Measurements from ENCODE around the gene ATXN7L3B. TPM values are rescaled to one million over a fixed set of nuclear protein-coding genes. Genes with fewer than 3 reads are reported as not detected.
"Not testable (repeated sequence)": the region's sequence is repeated elsewhere in the genome, so short reads cannot be mapped to it uniquely, and the experiment has no call there.

The ATXN7L3B gene
- total and polyA plus RNA-seq, 12 donors, result 5.4 to 39.2 (median 27.8) TPM

DNA sequence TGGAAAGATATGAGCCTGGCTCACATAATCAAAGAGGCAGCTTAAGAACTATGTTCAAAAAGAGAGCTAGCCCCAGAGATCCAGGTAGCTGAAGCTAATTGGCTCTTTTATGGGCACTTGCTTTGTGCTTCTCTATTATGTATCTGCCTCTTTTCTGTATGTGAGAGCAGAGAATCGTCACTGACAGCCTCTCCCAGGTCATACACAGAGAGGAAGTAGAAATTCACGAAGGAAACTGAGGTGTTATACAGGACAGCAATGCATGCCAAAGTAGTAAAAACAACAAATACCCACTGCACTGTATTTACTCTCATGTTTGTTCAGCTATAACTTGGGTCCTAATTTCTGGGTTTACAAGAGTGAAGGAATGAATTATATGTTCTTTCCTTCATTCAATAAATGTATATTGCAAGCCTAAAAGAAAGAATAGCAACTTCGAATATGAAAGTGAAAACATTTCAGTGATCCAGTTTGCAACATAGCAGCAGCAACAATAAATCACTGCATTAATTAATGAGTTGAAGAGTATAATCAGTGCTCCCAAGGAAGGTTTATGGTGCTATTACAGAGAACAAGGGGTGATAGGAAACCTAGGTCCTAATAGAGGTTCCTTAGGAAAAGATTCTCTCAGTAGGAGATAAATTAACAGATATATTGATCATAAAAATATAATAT lies 47.1 kb upstream of the ATXN7L3B start:
- intact Hi-C loops (cut with DNase I), result no loop called here

DNA sequence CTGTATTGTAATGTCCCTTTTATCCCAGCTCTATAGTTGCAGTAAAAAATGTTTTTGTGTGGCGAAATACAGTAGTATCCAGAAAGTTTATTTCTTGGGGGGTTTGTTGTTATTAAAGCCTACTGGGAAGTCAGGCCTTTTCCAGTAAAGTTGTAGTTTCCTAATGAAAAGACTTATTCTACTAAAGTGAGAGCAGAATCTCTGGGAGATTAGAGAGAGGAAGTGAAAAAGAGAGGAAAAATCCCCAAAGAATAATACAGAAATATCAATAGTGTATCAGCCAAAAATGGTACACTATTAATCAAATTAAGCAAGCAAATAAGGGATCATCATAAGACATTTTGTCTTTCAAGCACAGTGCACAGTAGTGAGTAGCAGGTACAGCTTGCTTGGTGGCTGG lies 46.3 kb upstream of the ATXN7L3B start:
- H3K27ac ChIP-seq, result no peak overlapping the region
- H3K9me3 ChIP-seq (replicated peaks in 1 of 3), result no peaks in the 10 kb centered on the region
- TF ChIP-seq POLR2A (IDR thresholded peaks at IDR 0.05) (no peak), CTCF (IDR thresholded peaks at IDR 0.05) (no peak)
- H3K27me3 ChIP-seq, result no peaks in the 10 kb centered on the region
- intact Hi-C loops (cut with DNase I), result no loop called here
- H3K36me3 ChIP-seq (replicated peaks in 1 of 2), result no peaks in the 10 kb centered on the region
- no peak overlapping the region for H3K4me3 ChIP-seq
- H3K4me1 ChIP-seq (replicated peaks in 1 of 2), result no peaks in the 10 kb centered on the region
- no peak for DNase-seq
- 35 to 83% (median 45%) methylated on average over 1 of the region's 1 CpG for WGBS, 4 donors

More for the DNA sequence above, 47.1 kb upstream of the ATXN7L3B start:
- Histone ChIP-seq H3K9me3 (replicated peaks in 1 of 3) (no peaks in the 10 kb centered on the region), H3K36me3 (replicated peaks in 1 of 2) (no peaks in the 10 kb centered on the region), H3K27me3 (no peaks in the 10 kb centered on the region), H3K4me3 (no peak overlapping the region), H3K4me1 (replicated peaks in 1 of 2) (no peaks in the 10 kb centered on the region), H3K27ac (no peak overlapping the region)
- 22 to 38% (median 27%) methylated on average over 3 of the region's 3 CpGs for WGBS, 4 donors
- TF ChIP-seq POLR2A (IDR thresholded peaks at IDR 0.05), result no peak
- no peak for TF ChIP-seq CTCF (IDR thresholded peaks at IDR 0.05)
- DNase-seq, result no peak

DNA sequence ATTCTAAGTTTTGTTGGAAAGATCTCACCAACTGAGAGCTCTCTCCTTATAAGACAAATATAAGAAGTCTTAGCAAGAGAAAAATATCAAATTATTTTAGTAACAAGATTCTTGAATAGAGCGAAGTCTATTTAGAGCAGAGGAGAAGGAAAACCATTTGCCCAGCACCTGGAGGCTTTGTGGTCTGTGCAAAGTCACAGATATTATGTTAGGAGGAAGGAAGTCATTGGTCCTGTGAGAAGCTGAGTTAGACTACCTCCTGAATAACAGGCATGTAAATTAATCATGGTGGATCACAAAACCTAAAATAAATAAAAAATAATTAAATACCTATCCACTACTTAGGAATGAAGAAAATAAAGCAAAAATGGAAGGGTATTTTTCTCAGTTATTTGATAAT lies 38.4 kb upstream of the ATXN7L3B start:
- Histone ChIP-seq H3K36me3 (replicated peaks in 1 of 2) (no peaks in the 10 kb centered on the region), H3K27me3 (no peaks in the 10 kb centered on the region), H3K4me3 (no peak overlapping the region), H3K9me3 (replicated peaks in 1 of 3) (no peaks in the 10 kb centered on the region), H3K4me1 (replicated peaks in 1 of 2) (no peaks in the 10 kb centered on the region), H3K27ac (no peak overlapping the region)
- TF ChIP-seq CTCF (IDR thresholded peaks at IDR 0.05) (no peak), POLR2A (IDR thresholded peaks at IDR 0.05) (no peak)
- WGBS, 4 donors, result 62 to 75% (median 67%) methylated on average over 1 of the region's 1 CpG
- no peak for DNase-seq
- intact Hi-C loops (cut with DNase I), result no loop called here

DNA sequence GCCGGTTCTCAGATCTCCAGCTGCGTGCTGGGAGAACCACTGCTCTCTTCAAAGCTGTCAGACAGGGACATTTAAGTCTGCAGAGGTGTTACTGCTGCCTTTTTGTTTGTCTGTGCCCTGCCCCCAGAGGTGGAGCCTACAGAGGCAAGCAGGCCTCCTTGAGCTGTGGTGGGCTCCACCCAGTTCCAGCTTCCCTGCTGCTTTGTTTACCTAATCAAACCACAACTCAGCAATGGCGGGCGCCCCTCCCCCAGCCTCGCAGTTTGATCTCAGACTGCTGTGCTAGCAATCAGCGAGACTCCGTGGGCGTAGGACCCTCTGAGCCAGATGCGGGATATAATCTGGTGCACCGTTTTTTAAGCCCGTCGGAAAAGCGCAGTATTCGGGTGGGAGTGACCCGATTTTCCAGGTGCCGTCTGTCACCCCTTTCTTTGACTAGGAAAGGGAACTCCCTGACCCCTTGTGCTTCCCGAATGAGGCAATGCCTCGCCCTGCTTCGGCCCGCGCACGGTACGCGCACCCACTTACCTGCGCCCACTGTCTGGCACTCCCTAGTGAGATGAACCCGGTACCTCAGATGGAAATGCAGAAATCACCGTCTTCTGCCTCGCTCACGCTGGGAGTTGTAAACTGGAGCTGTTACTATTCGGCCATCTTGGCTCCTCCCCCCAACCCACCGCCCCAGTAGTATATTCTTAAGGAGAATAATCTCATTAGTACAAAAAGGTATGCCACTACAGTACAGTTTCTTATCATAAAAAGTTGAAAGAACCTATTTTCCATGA lies 28.6 kb upstream of the ATXN7L3B start:
- DNase-seq; H3K27ac ChIP-seq; intact Hi-C loops (cut with DNase I); H3K4me1 ChIP-seq (replicated peaks in 1 of 2); H3K27me3 ChIP-seq; H3K9me3 ChIP-seq (replicated peaks in 1 of 3); H3K36me3 ChIP-seq (replicated peaks in 1 of 2); H3K4me3 ChIP-seq: not testable (repeated sequence)
- 85 to 95% (median 91%) methylated on average over 19 to 29 of the region's 31 CpGs for WGBS, 4 donors

Measured in adrenal gland (tissue), 12 donors.